A673 (cell line): ENCODE measurements around the gene ASXL1. TPM values are rescaled to one million over a fixed set of nuclear protein-coding genes. Genes with fewer than 3 reads are reported as not detected.

ENCODE experiments used
- BruUV-seq: library from RNA; stranded (reverse); fragments of 400-500 nt; replicated peaks from 2 replicates; lab custom pipeline; 2021; lab: Mats Ljungman, UMichigan
- CTCF ChIA-PET: fragments of 300-600 bp; sonication (Branson Sonifier 250); formaldehyde crosslinking; loops from one replicate; lab custom pipeline; 2022; ENCODE audit warnings: antibody characterized with exemption; lab: Charles Lee
- POLR2A ChIA-PET: fragments of 300-600 bp; sonication (Branson Sonifier 250); formaldehyde crosslinking; loops from one replicate; lab custom pipeline; 2022; ENCODE audit warnings: antibody characterized with exemption; ENCODE audit not compliant: low non-redundant PET; lab: Charles Lee
- DNase-seq: peaks from one replicate; pipeline ENCODE4 v3.0.0-alpha.2; 2015; ENCODE audit warnings: low spot score
- H3K27ac ChIP-seq: fragments of 200-600 bp; sonication (generic); 2 replicates; pipeline ENCODE4 v1.5.1; 2016; ENCODE audit warnings: mixed run types, low read depth, mild to moderate bottlenecking, mixed read lengths, antibody characterized with exemption, low read length; ENCODE audit not compliant: poor library complexity, severe bottlenecking
- H3K27me3 ChIP-seq: fragments of 200-600 bp; sonication (generic); replicated peaks from 2 replicates; pipeline ENCODE4 v1.6.1; 2017; ENCODE audit warnings: mixed run types, low read depth, mild to moderate bottlenecking, mixed read lengths, antibody characterized with exemption, low read length; ENCODE audit not compliant: insufficient read depth, poor library complexity
- H3K36me3 ChIP-seq: fragments of 200-600 bp; sonication (generic); 2 replicates; pipeline ENCODE4 v1.6.1; 2016; ENCODE audit warnings: mixed run types, mild to moderate bottlenecking, mixed read lengths, antibody characterized with exemption, low read length; ENCODE audit not compliant: insufficient read depth, poor library complexity, severe bottlenecking
- H3K4me1 ChIP-seq: fragments of 200-600 bp; sonication (generic); 2 replicates; pipeline ENCODE4 v1.6.1; 2017; ENCODE audit warnings: mixed run types, mild to moderate bottlenecking, mixed read lengths, antibody characterized with exemption, low read length; ENCODE audit not compliant: insufficient read depth, poor library complexity, severe bottlenecking
- H3K4me3 ChIP-seq: fragments of 200-600 bp; sonication (generic); 2 replicates; pipeline ENCODE4 v1.5.1; 2016; ENCODE audit warnings: low read depth, mixed run types, mild to moderate bottlenecking, mixed read lengths, low read length; ENCODE audit not compliant: poor library complexity, severe bottlenecking
- H3K9me3 ChIP-seq: fragments of 200-600 bp; sonication (generic); 2 replicates; pipeline ENCODE4 v1.6.1; 2016; ENCODE audit warnings: mixed run types, low read depth, mild to moderate bottlenecking, mixed read lengths, antibody characterized with exemption, low read length; ENCODE audit not compliant: poor library complexity, severe bottlenecking
- EZH2 ChIP-seq: fragments of 200-600 bp; sonication (generic); IDR thresholded peaks from 2 replicates; pipeline ENCODE4 v1.6.1; 2017; ENCODE audit warnings: borderline replicate concordance, low read depth, mild to moderate bottlenecking, mixed read lengths, antibody characterized with exemption, low read length; ENCODE audit not compliant: poor library complexity, severe bottlenecking
- intact Hi-C: fragments of 100-400 bp; cut with micrococcal nuclease; formaldehyde crosslinking; loops from one replicate; pipeline ENCODE4 v1.10.0; 2022; ENCODE audit not compliant: unreplicated experiment
- total RNA-seq: library from RNA; stranded (reverse); gene quantifications from 2 replicates; pipeline ENCODE4 v1.2.3, GENCODE V29; 2021
- TF ChIP-seq, protein P1 (sequence below): fragments of 300-800, 200-600 bp; sonication (generic); conservative IDR thresholded peaks from 2 replicates; pipeline ENCODE4 v1.5.1; 2017; ENCODE audit warnings: low read depth, mild to moderate bottlenecking, antibody characterized with exemption, low read length, moderate library complexity, mixed read lengths

ASXL1 gene
- total RNA-seq, 1 experiment from 2014 or later = 101 TPM

DNA sequence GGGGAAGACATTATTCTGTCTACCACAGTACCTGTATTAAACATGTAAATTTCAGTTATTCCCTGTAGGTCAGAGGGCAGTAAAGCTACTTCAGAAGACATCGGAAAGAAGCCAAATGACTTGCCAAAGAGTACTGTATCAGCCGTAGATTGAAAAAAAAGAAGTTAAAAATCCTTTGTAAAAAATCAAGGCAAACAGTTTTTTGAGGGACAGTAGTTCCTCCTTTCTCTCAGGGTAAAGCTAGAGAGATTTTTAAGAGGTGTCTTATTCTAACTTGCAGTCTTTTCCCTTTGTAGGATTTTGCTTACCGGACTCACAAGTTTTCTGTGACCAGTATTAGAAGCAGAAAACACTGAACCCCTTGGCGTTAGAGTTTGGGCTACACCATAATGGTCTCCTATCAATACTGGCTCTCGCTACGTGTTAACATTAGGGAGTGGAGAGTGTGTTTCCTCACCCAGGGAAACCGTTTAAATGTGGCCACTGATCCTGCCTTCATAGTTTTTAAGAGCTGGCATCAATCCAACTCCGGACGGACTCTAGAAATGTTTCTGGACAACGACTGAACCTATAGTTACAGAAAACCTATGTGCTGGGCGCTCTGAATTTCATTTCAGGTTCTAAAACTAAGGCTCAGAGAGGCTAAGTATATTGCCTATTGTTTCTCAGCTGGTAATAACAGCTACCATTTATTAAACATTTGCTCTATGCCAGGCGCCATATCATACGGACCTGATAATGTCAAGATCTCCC is 1.3 kb upstream of the ASXL1 start:
- no peak for TF ChIP-seq EZH2
- TF ChIP-seq, protein P1, sequence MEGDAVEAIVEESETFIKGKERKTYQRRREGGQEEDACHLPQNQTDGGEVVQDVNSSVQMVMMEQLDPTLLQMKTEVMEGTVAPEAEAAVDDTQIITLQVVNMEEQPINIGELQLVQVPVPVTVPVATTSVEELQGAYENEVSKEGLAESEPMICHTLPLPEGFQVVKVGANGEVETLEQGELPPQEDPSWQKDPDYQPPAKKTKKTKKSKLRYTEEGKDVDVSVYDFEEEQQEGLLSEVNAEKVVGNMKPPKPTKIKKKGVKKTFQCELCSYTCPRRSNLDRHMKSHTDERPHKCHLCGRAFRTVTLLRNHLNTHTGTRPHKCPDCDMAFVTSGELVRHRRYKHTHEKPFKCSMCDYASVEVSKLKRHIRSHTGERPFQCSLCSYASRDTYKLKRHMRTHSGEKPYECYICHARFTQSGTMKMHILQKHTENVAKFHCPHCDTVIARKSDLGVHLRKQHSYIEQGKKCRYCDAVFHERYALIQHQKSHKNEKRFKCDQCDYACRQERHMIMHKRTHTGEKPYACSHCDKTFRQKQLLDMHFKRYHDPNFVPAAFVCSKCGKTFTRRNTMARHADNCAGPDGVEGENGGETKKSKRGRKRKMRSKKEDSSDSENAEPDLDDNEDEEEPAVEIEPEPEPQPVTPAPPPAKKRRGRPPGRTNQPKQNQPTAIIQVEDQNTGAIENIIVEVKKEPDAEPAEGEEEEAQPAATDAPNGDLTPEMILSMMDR = no peak
- Histone ChIP-seq H3K27ac (peak overlapping the region; percentile 97), H3K4me1 (peaks cover 27% of the 10 kb centered on the region), H3K36me3 (no peaks in the 10 kb centered on the region), H3K27me3 (no peaks in the 10 kb centered on the region), H3K9me3 (no peaks in the 10 kb centered on the region), H3K4me3 (peak overlapping the region; percentile 92)
- ChIA-PET POLR2A (no interaction called here), CTCF (no interaction called here)
- no peak for DNase-seq
- intact Hi-C loops = no loop called here
- no TSS peak for BruUV-seq

DNA sequence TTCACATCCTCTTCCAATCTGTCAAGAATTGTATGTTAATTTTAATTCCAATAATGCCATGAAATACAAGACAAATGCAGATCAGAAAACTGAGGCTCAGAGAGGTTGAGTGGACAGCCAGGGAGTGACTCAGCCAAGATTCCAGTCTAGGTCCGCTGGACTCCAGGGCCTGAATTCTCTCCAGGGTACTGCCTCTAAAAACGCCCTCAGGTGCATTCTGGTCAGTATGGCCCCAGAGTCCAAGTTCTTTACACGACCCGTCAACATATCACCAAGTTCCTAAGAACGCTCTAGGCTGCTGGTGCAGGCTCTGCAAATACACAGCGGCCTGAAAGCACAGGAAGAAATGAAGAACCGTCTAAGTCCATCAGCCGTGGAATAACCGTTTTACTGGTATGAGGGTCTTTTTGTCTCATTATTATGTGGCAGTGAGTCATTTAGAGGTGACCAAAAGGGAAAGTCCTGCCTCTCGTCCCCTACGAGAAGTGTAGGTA is 709 bp upstream of the ASXL1 start:
- peak overlapping the region; percentile 97 for H3K27ac ChIP-seq
- no peaks in the 10 kb centered on the region for H3K27me3 ChIP-seq
- DNase-seq = no peak
- TSS peak; percentile 93 for BruUV-seq
- intact Hi-C loops = no loop called here
- H3K36me3 ChIP-seq = no peaks in the 10 kb centered on the region
- no peaks in the 10 kb centered on the region for H3K9me3 ChIP-seq
- TF ChIP-seq, protein P1 = no peak
- no peak for TF ChIP-seq EZH2
- H3K4me1 ChIP-seq = peaks cover 31% of the 10 kb centered on the region
- CTCF ChIA-PET = no interaction called here
- H3K4me3 ChIP-seq = peak overlapping the region; percentile 92
- POLR2A ChIA-PET = interaction anchor here (0.7 kb wide), 3 partner anchors 28 to 1196 kb away, joined by 4 to 8 read pairs (median 6); no protein-coding TSS in a partner anchor

DNA sequence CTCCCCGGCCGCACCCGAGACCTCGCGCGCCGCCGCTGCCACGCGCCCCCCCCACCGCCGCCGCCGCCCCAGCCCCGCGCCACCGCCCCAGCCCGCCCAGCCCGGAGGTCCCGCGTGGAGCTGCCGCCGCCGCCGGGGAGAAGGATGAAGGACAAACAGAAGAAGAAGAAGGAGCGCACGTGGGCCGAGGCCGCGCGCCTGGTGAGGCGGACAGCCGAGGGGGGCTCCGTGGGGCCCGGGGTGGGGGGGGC is 426 bp downstream of the ASXL1 start:
- no peak for DNase-seq
- ChIA-PET CTCF (no interaction called here), POLR2A (no interaction called here)
- no TSS peak for BruUV-seq
- TF ChIP-seq EZH2 = no peak
- TF ChIP-seq, protein P1 = no peak
- H3K9me3 ChIP-seq = no peaks in the 10 kb centered on the region
- H3K27ac ChIP-seq = peak overlapping the region; percentile 97
- H3K4me1 ChIP-seq = peaks cover 31% of the 10 kb centered on the region
- no peaks in the 10 kb centered on the region for H3K27me3 ChIP-seq
- peak overlapping the region; percentile 92 for H3K4me3 ChIP-seq
- intact Hi-C loops = no loop called here
- H3K36me3 ChIP-seq = no peaks in the 10 kb centered on the region
